Activated CD8-positive, alpha-beta memory T cell treated with anti-CD3 and anti-CD28 coated beads for 24 hours (primary cell): ENCODE results near the gene CHRM3.
A peak's percentile ranks its signal among the peaks of the same experiment; 100 is the strongest.
"Not testable (repeated sequence)": the region's sequence is repeated elsewhere in the genome, so short reads cannot be mapped to it uniquely, and the experiment has no call there.

Source experiments
- DNase-seq: peaks from one replicate; pipeline ENCODE4 v3.0.0-alpha.2; 2020

Gene CHRM3

GRCh38 chr1:239386453-239387303 lies at the start of gene CHRM3:
Gene CHRM3 (plus strand): TSS chr1:239386568. CDS start chr1:239907452, 520,884 bp downstream.
- DNase-seq, result peak; percentile 61

GRCh38 chr1:239337799-239338430 lies 48.5 kb upstream of the CHRM3 start:
- DNase-seq, result no peak

GRCh38 chr1:239347776-239348175 lies 38.6 kb upstream of the CHRM3 start:
- no peak for DNase-seq

- no peak for DNase-seq
Observed at GRCh38 chr1:239348635-239349353, 37.6 kb upstream of the CHRM3 start.

- no peak for DNase-seq
Observed at GRCh38 chr1:239349699-239350098, 36.7 kb upstream of the CHRM3 start.

GRCh38 chr1:239353536-239353935 lies 32.8 kb upstream of the CHRM3 start:
- no peak for DNase-seq

- no peak for DNase-seq
Observed at GRCh38 chr1:239354231-239354630, 32.1 kb upstream of the CHRM3 start.

GRCh38 chr1:239357867-239358266 lies 28.5 kb upstream of the CHRM3 start:
- DNase-seq, result no peak

- DNase-seq, result no peak
Observed at GRCh38 chr1:239361403-239361802, 25.0 kb upstream of the CHRM3 start.

- DNase-seq, result no peak
Observed at GRCh38 chr1:239363930-239364329, 22.4 kb upstream of the CHRM3 start.

GRCh38 chr1:239367196-239367810 lies 19.1 kb upstream of the CHRM3 start:
- no peak for DNase-seq

- no peak for DNase-seq
Observed at GRCh38 chr1:239368436-239369109, 17.8 kb upstream of the CHRM3 start.

GRCh38 chr1:239370869-239371268 lies 15.5 kb upstream of the CHRM3 start:
- DNase-seq, result not testable (repeated sequence)

GRCh38 chr1:239382666-239383065 lies 3.7 kb upstream of the CHRM3 start:
- no peak for DNase-seq

GRCh38 chr1:239383714-239384113 lies 2.7 kb upstream of the CHRM3 start:
- DNase-seq, result no peak

GRCh38 chr1:239387304-239388158 lies 1.2 kb downstream of the CHRM3 start:
- DNase-seq, result peak; percentile 56

GRCh38 chr1:239388159-239388485 lies 1.8 kb downstream of the CHRM3 start:
- DNase-seq, result no peak

GRCh38 chr1:239388578-239388977 lies 2.2 kb downstream of the CHRM3 start:
- no peak for DNase-seq

- DNase-seq, result no peak
Observed at GRCh38 chr1:239389703-239390102, 3.3 kb downstream of the CHRM3 start.

GRCh38 chr1:239392271-239392670 lies 5.9 kb downstream of the CHRM3 start:
- DNase-seq, result no peak

- no peak for DNase-seq
Observed at GRCh38 chr1:239394107-239394506, 7.7 kb downstream of the CHRM3 start.

- DNase-seq, result no peak
Observed at GRCh38 chr1:239413916-239414315, 27.5 kb downstream of the CHRM3 start.
